ENCODE data around the gene JAKMIP2.

DNA sequence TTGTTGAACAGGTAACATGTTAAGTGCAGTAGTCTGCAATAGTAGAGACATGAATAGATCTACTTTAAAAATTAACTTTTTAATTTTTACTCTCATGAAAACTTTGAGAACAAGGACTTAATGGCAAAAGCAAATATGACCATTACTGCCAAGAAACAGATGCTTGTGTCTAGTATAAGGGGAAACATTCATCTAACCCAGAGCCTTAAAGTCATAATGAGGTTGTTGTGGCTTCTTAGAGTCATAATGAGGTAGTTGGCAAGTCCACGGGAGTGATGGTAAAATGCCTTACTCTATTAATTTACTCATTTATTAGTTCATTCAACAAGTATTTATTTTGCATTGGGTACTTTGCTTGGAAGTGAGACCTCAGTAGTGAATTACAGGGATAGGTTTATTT lies 71.5 kb downstream of the JAKMIP2 start:
- TF ChIP-seq, protein P1, sequence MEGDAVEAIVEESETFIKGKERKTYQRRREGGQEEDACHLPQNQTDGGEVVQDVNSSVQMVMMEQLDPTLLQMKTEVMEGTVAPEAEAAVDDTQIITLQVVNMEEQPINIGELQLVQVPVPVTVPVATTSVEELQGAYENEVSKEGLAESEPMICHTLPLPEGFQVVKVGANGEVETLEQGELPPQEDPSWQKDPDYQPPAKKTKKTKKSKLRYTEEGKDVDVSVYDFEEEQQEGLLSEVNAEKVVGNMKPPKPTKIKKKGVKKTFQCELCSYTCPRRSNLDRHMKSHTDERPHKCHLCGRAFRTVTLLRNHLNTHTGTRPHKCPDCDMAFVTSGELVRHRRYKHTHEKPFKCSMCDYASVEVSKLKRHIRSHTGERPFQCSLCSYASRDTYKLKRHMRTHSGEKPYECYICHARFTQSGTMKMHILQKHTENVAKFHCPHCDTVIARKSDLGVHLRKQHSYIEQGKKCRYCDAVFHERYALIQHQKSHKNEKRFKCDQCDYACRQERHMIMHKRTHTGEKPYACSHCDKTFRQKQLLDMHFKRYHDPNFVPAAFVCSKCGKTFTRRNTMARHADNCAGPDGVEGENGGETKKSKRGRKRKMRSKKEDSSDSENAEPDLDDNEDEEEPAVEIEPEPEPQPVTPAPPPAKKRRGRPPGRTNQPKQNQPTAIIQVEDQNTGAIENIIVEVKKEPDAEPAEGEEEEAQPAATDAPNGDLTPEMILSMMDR (IDR thresholded peaks at IDR 0.05) = no peak
- TF ChIP-seq POLR2AphosphoS5 (IDR thresholded peaks at IDR 0.05) = no peak
